Lower lobe of right lung (tissue), 2 donors: ENCODE results near the gene SIRT5. TPM values are rescaled to one million over a fixed set of nuclear protein-coding genes. Genes with fewer than 3 reads are reported as not detected.

ENCODE experiments used
- ATAC-seq, 2 donors: fragments of 200-7000 bp; cut with Tn5 transposase; one replicate each; pipeline ENCODE4 v1.9.1; 2020 to 2022; ENCODE audit warnings: mild to moderate bottlenecking in 2 of 2, moderate library complexity in 2 of 2
- DNase-seq: peaks from one replicate; pipeline ENCODE4 v3.0.0-alpha.2; 2020
- H3K27ac ChIP-seq: fragments of 200-600 bp; one replicate; pipeline ENCODE4 v1.8.0; 2022
- H3K27me3 ChIP-seq: fragments of 200-600 bp; one replicate; pipeline ENCODE4 v1.8.0; 2022; ENCODE audit warnings: low read depth
- H3K36me3 ChIP-seq: fragments of 200-600 bp; one replicate; pipeline ENCODE4 v1.8.0; 2022; ENCODE audit warnings: mild to moderate bottlenecking
- H3K4me1 ChIP-seq: fragments of 200-600 bp; one replicate; pipeline ENCODE4 v1.8.0; 2022
- H3K4me3 ChIP-seq: fragments of 200-600 bp; one replicate; pipeline ENCODE4 v1.8.0; 2022; ENCODE audit warnings: mild to moderate bottlenecking
- H3K9me3 ChIP-seq: fragments of 200-600 bp; one replicate; pipeline ENCODE4 v1.8.0; 2022
- CTCF ChIP-seq: fragments of 200-600 bp; IDR thresholded peaks from one replicate; pipeline ENCODE4 v1.8.0; 2022; ENCODE audit warnings: antibody characterized with exemption, mild to moderate bottlenecking
- intact Hi-C: fragments of 100-400 bp; cut with DNase I; formaldehyde crosslinking; loops from one replicate; pipeline ENCODE4 v1.11.0; 2022
- total RNA-seq: library from RNA; stranded (reverse); fragmentation: NEBNext Ultra II Directional; extraction: Animal tissue kit (Norgen Biotek cat#: 25700); gene quantifications from one replicate; pipeline ENCODE4 v1.2.1, GENCODE V29; 2021
- donor health status: DM: no; HTN: yes; CAD: no; lungs with severe emphysema.

Gene SIRT5
- total RNA-seq, 1 donor from 2014 or later = 15.3 TPM

- intact Hi-C loops = no loop called here
Measured at GRCh38 chr6:13541496-13541895, 32.9 kb upstream of the SIRT5 start.

GRCh38 chr6:13544454-13545186 is 29.8 kb upstream of the SIRT5 start:
- TF ChIP-seq CTCF = no peak
- H3K27ac ChIP-seq = no peak overlapping the region
- intact Hi-C loops = no loop called here
- DNase-seq (no peak), ATAC-seq (no peak)
- H3K36me3 ChIP-seq = no peaks in the 10 kb centered on the region
- no peaks in the 10 kb centered on the region for H3K4me1 ChIP-seq
- H3K9me3 ChIP-seq = no peaks in the 10 kb centered on the region
- H3K4me3 ChIP-seq = no peak overlapping the region
- H3K27me3 ChIP-seq = no peaks in the 10 kb centered on the region

More at GRCh38 chr6:13541496-13541895, 32.9 kb upstream of the SIRT5 start:
- no peak for TF ChIP-seq CTCF
- DNase-seq = no peak
- Histone ChIP-seq H3K27me3 (no peaks in the 10 kb centered on the region), H3K4me3 (no peak overlapping the region), H3K36me3 (no peaks in the 10 kb centered on the region), H3K27ac (no peak overlapping the region), H3K9me3 (no peaks in the 10 kb centered on the region), H3K4me1 (no peaks in the 10 kb centered on the region)
- ATAC-seq = no peak

GRCh38 chr6:13545885-13546284 is 28.5 kb upstream of the SIRT5 start:
- no peak for DNase-seq
- Histone ChIP-seq H3K27me3 (no peaks in the 10 kb centered on the region), H3K36me3 (no peaks in the 10 kb centered on the region), H3K4me1 (no peaks in the 10 kb centered on the region), H3K9me3 (no peaks in the 10 kb centered on the region), H3K27ac (no peak overlapping the region), H3K4me3 (no peak overlapping the region)
- no peak for ATAC-seq
- intact Hi-C loops = no loop called here
- no peak for TF ChIP-seq CTCF

- no peak overlapping the region for H3K27ac ChIP-seq
- ATAC-seq = no peak
- no peaks in the 10 kb centered on the region for H3K36me3 ChIP-seq
- no peak for TF ChIP-seq CTCF
- DNase-seq = no peak
- intact Hi-C loops = no loop called here
- H3K9me3 ChIP-seq = no peaks in the 10 kb centered on the region
- no peaks in the 10 kb centered on the region for H3K27me3 ChIP-seq
- H3K4me3 ChIP-seq = no peak overlapping the region
- no peaks in the 10 kb centered on the region for H3K4me1 ChIP-seq
Measured at GRCh38 chr6:13548500-13549210, 25.7 kb upstream of the SIRT5 start.

GRCh38 chr6:13550656-13551055 is 23.7 kb upstream of the SIRT5 start:
- Histone ChIP-seq H3K27me3 (no peaks in the 10 kb centered on the region), H3K36me3 (no peaks in the 10 kb centered on the region), H3K27ac (no peak overlapping the region), H3K4me1 (peaks cover 9% of the 10 kb centered on the region), H3K4me3 (no peak overlapping the region), H3K9me3 (no peaks in the 10 kb centered on the region)
- DNase-seq = no peak
- ATAC-seq = no peak
- TF ChIP-seq CTCF = no peak
- intact Hi-C loops = no loop called here
